ENCODE results near the gene ENTPD8.
A peak's percentile ranks its signal among the peaks of the same experiment; 100 is the strongest.

The ENTPD8 gene

GRCh38 chr9:137437691-137438590, 3.2 kb downstream of the ENTPD8 start:
- TF ChIP-seq ZBTB7A (IDR thresholded peaks at IDR 0.05; ENCODE audit: low read depth) = peak; percentile 43; the same call in 1 of the 2 replicates
- TF ChIP-seq MAX (IDR thresholded peaks at IDR 0.05) = no peak

GRCh38 chr9:137436761-137437600, 4.2 kb downstream of the ENTPD8 start:
- TF ChIP-seq USF1 (IDR thresholded peaks at IDR 0.05) (no peak), REST (IDR thresholded peaks at IDR 0.05; ENCODE audit: low read depth) (no peak), TCF12 (IDR thresholded peaks at IDR 0.05; ENCODE audit: low read depth) (0 out of 2 replicates have a peak, but pooled peaks have one; percentile 12), MAX (IDR thresholded peaks at IDR 0.05) (no peak), FOXM1 (IDR thresholded peaks at IDR 0.05; ENCODE audit: borderline replicate concordance, low read depth) (no peak)

GRCh38 chr9:137435980-137436760, 5.0 kb downstream of the ENTPD8 start:
- TF ChIP-seq TAF1 (IDR thresholded peaks at IDR 0.05; ENCODE audit: low read depth) (0 out of 2 replicates have a peak, but pooled peaks have one; percentile 22), CREB1 (IDR thresholded peaks at IDR 0.05; ENCODE audit: low read depth) (no peak), ZBTB7A (IDR thresholded peaks at IDR 0.05; ENCODE audit: low read depth) (0 out of 2 replicates have a peak, but pooled peaks have one; percentile 23), EP300 (IDR thresholded peaks at IDR 0.05; ENCODE audit: borderline replicate concordance) (peak; percentile 65), REST (IDR thresholded peaks at IDR 0.05; ENCODE audit: low read depth) (no peak), EGR1 (IDR thresholded peaks at IDR 0.05) (peak; percentile 95), NFIC (IDR thresholded peaks at IDR 0.05) (peak; percentile 93), USF1 (IDR thresholded peaks at IDR 0.05) (no peak), YY1 (IDR thresholded peaks at IDR 0.05; ENCODE audit: low read depth) (no peak; the same call in 1 of the 2 replicates), TCF12 (IDR thresholded peaks at IDR 0.05; ENCODE audit: low read depth) (peak; percentile 86), MAX (IDR thresholded peaks at IDR 0.05) (peak; percentile 65), RAD21 (IDR thresholded peaks at IDR 0.05; ENCODE audit: low read depth) (no peak; the same call in none of the 2 replicates), FOXM1 (IDR thresholded peaks at IDR 0.05; ENCODE audit: borderline replicate concordance, low read depth) (no peak), TEAD4 (IDR thresholded peaks at IDR 0.05) (peak; percentile 61; the same call in 1 of the 2 replicates), CEBPB (IDR thresholded peaks at IDR 0.05) (no peak)

- TF ChIP-seq ZBTB7A (IDR thresholded peaks at IDR 0.05; ENCODE audit: low read depth) = peak; percentile 19; the same call in 1 of the 2 replicates
- no peak for TF ChIP-seq TAF1 (IDR thresholded peaks at IDR 0.05; ENCODE audit: low read depth)
These were observed 5.7 kb downstream of the ENTPD8 start for GRCh38 chr9:137435381-137435891.

Data from Ishikawa (cell line).